ENCODE results near the gene KIRREL3.

KIRREL3 gene

DNA sequence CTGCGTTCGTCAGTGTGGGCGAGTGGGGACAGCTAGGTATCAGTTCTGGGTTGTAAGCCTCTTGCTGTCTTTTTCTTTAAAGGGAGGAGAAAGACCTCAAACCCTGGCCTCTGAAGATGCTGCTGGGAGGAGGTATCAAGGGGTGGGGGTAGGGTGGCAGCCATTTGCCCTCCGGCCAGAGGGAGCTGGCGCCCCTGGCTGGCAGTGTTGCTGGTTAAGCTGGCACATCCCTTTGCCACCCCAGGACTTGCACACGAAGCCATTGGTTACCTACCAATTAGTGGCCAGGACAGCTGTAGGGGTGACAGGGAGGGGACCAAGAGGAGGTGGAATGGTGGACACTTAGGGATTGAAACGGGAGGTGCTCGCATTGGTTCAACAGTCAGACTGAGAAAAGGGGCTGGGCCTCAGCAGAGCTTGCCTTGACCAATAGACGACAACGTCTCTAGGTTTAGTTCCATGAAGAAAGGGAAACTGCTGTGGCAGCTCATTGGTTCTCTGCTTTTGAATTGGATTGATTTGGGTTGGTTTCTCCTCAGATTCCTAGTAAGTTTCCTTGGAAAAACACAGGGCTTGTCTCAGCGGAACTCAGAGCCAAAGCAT, 567.2 kb downstream of the KIRREL3 start:
- Histone ChIP-seq H3K36me3 (ENCODE audit: insufficient read depth, low read length) (no peaks in the 10 kb centered on the region), H3K9me3 (ENCODE audit: low read depth, low read length) (no peaks in the 10 kb centered on the region), H3K9ac (ENCODE audit: insufficient read length) (no peak overlapping the region), H3K27ac (no peak overlapping the region), H3K4me3 (no peak overlapping the region)
- no peak for DNase-seq (ENCODE audit: low read depth, low spot score)
- TF ChIP-seq EZH2 (IDR thresholded peaks at IDR 0.05), result no peak
- TF ChIP-seq POLR2AphosphoS5 (IDR thresholded peaks at IDR 0.05; ENCODE audit: borderline replicate concordance, low read depth, low read length), result no peak
- no peak for TF ChIP-seq FOXP2 (optimal IDR thresholded peaks at IDR 0.05; ENCODE audit: control extremely low read depth, extremely low read length, insufficient read depth)

- no peak for TF ChIP-seq FOXP2 (optimal IDR thresholded peaks at IDR 0.05; ENCODE audit: control extremely low read depth, extremely low read length, insufficient read depth)
- no peak for TF ChIP-seq POLR2AphosphoS5 (IDR thresholded peaks at IDR 0.05; ENCODE audit: borderline replicate concordance, low read depth, low read length)
- no peak for TF ChIP-seq EZH2 (IDR thresholded peaks at IDR 0.05)
- Histone ChIP-seq H3K4me3 (no peak overlapping the region), H3K9me3 (ENCODE audit: low read depth, low read length) (no peaks in the 10 kb centered on the region), H3K9ac (ENCODE audit: insufficient read length) (no peak overlapping the region), H3K27ac (no peak overlapping the region), H3K36me3 (ENCODE audit: insufficient read depth, low read length) (no peaks in the 10 kb centered on the region)
- no peak for DNase-seq (ENCODE audit: low read depth, low spot score)
Measured at GRCh38 chr11:126432525-126432924, 568.0 kb downstream of the KIRREL3 start.

GRCh38 chr11:126432065-126432461, 568.5 kb downstream of the KIRREL3 start:
- Histone ChIP-seq H3K4me3 (no peak overlapping the region), H3K27ac (no peak overlapping the region), H3K9me3 (ENCODE audit: low read depth, low read length) (no peaks in the 10 kb centered on the region), H3K36me3 (ENCODE audit: insufficient read depth, low read length) (no peaks in the 10 kb centered on the region), H3K9ac (ENCODE audit: insufficient read length) (no peak overlapping the region)
- TF ChIP-seq EZH2 (IDR thresholded peaks at IDR 0.05) (no peak), POLR2AphosphoS5 (IDR thresholded peaks at IDR 0.05; ENCODE audit: borderline replicate concordance, low read depth, low read length) (no peak), FOXP2 (optimal IDR thresholded peaks at IDR 0.05; ENCODE audit: control extremely low read depth, extremely low read length, insufficient read depth) (no peak)
- no peak for DNase-seq (ENCODE audit: low read depth, low spot score)

DNA sequence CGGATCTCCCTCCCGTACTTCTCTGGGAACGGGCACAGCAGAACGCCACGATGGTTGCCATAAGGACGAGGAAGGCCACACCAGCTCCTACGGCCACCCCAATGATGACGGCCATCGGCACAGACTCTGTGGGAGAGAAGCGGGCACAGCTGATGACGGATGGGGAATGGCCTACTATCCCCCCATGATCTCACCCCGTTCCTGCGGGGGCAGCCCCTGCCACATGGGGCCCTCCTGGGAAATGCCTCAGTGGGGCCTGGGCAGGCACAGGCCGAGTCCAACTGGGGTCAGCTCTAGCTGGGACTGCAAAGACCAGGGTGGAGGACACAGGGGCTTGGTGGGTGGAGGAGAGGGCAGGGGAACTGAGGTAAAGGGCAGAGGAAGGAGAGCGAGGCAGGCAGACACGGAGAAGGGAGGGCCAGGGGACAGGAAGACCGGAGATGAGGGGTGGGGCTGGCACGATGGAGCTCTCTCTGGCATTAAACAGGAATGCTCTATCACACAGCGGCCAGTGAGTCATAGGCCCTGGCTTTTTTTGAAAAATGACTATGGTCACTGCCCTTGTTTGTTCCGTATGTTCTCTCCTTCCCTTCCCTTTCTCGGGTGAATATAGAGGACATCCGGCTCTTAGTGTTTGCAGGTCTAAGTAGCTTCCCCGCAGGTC, 569.0 kb downstream of the KIRREL3 start:
- Histone ChIP-seq H3K27ac (no peak overlapping the region), H3K36me3 (ENCODE audit: insufficient read depth, low read length) (no peaks in the 10 kb centered on the region), H3K9me3 (ENCODE audit: low read depth, low read length) (no peaks in the 10 kb centered on the region), H3K9ac (ENCODE audit: insufficient read length) (no peak overlapping the region), H3K4me3 (no peak overlapping the region)
- no peak for DNase-seq (ENCODE audit: low read depth, low spot score)
- TF ChIP-seq POLR2AphosphoS5 (IDR thresholded peaks at IDR 0.05; ENCODE audit: borderline replicate concordance, low read depth, low read length), result no peak
- TF ChIP-seq FOXP2 (optimal IDR thresholded peaks at IDR 0.05; ENCODE audit: control extremely low read depth, extremely low read length, insufficient read depth), result no peak
- TF ChIP-seq EZH2 (IDR thresholded peaks at IDR 0.05), result no peak

- TF ChIP-seq EZH2 (IDR thresholded peaks at IDR 0.05) (no peak), FOXP2 (optimal IDR thresholded peaks at IDR 0.05; ENCODE audit: control extremely low read depth, extremely low read length, insufficient read depth) (no peak), POLR2AphosphoS5 (IDR thresholded peaks at IDR 0.05; ENCODE audit: borderline replicate concordance, low read depth, low read length) (no peak)
- Histone ChIP-seq H3K36me3 (ENCODE audit: insufficient read depth, low read length) (no peaks in the 10 kb centered on the region), H3K4me3 (no peak overlapping the region), H3K27ac (no peak overlapping the region), H3K9ac (ENCODE audit: insufficient read length) (no peak overlapping the region), H3K9me3 (ENCODE audit: low read depth, low read length) (no peaks in the 10 kb centered on the region)
- no peak for DNase-seq (ENCODE audit: low read depth, low spot score)
Measured at GRCh38 chr11:126430581-126431335, 569.8 kb downstream of the KIRREL3 start.

DNA sequence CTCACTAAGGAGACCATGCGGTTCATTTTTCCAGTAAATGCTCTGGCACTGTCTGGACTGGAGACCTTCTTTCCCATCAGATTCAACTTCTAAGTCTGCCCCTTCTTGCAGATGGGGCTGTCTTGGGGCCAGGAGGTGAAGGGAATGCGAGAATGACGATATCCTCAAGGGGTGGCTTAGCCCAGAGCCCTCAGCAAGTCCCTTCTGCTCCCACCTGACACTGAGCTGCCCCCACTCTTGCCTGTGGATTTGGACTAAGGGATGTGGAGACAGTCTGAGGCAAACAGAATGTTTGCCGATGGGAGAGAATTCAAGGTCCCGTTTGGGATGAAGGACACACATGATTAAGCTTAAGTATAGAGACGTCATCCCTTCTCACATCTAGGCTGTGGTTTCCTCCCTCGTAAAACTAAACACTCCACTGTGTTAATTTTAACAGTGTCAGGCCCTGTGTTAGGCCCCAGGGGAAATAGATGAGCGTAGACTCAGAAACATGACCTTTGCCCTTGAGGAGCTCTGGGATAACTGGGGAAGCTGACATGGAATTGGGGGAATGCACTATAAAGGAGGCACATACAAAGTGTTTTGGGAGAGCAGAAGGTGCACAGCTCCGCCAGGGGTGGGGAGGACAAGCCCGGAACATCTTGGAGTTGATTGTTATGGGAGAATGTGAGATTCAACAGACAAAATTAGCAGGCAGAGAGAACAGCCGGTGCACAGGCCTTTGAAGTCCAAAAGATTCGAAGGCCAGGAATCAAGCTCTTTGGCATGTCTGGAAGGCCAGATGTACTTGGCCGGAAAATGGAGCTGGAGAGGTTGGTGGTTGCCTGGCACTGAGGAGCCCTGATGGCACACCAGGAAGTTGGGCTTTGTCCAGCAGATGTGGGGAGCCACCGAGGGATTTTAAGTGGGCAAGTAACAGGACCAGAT, 573.5 kb downstream of the KIRREL3 start:
- H3K27ac ChIP-seq, result no peak overlapping the region
- DNase-seq (ENCODE audit: low read depth, low spot score), result no peak

DNA sequence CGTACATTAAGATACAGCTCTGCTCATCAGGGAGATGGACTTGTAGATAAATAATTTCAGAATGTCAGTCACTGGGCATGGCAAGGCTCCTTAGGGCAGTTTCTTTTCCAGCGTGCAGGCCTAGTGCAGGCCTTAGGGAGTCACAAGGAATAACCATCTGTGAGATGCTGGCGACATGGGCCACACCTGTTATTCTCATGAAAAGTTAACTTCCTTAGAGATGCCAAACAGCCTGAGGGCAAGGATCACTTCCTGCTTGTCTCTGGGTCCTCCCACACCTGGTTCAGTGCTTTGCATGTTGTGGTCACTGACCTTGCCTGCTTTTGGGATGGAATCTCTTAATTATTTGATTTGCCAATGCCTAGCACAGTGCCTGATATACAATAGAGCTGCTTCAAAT, 574.5 kb downstream of the KIRREL3 start:
- Histone ChIP-seq H3K9ac (ENCODE audit: insufficient read length) (no peak overlapping the region), H3K4me3 (no peak overlapping the region), H3K36me3 (ENCODE audit: insufficient read depth, low read length) (no peaks in the 10 kb centered on the region), H3K27ac (no peak overlapping the region), H3K9me3 (ENCODE audit: low read depth, low read length) (no peaks in the 10 kb centered on the region)
- DNase-seq (ENCODE audit: low read depth, low spot score), result no peak
- TF ChIP-seq EZH2 (IDR thresholded peaks at IDR 0.05) (no peak), FOXP2 (optimal IDR thresholded peaks at IDR 0.05; ENCODE audit: control extremely low read depth, extremely low read length, insufficient read depth) (no peak), POLR2AphosphoS5 (IDR thresholded peaks at IDR 0.05; ENCODE audit: borderline replicate concordance, low read depth, low read length) (no peak)

More for the DNA sequence above, 573.5 kb downstream of the KIRREL3 start:
- no peak for TF ChIP-seq FOXP2 (optimal IDR thresholded peaks at IDR 0.05; ENCODE audit: control extremely low read depth, extremely low read length, insufficient read depth)
- TF ChIP-seq EZH2 (IDR thresholded peaks at IDR 0.05), result no peak
- no peak for TF ChIP-seq POLR2AphosphoS5 (IDR thresholded peaks at IDR 0.05; ENCODE audit: borderline replicate concordance, low read depth, low read length)
- Histone ChIP-seq H3K4me3 (no peak overlapping the region), H3K9me3 (ENCODE audit: low read depth, low read length) (no peaks in the 10 kb centered on the region), H3K36me3 (ENCODE audit: insufficient read depth, low read length) (no peaks in the 10 kb centered on the region), H3K9ac (ENCODE audit: insufficient read length) (peak overlapping the region; percentile 6)

Data from SK-N-MC (cell line).